GM19397 (cell line): ENCODE results near the gene GRIA1.

Experiments
- ATAC-seq: cut with Tn5 transposase; IDR thresholded peaks from one replicate; pipeline ENCODE4 v1.9.1; 2021; ENCODE audit warnings: mild to moderate bottlenecking, moderate library complexity; ENCODE audit not compliant: unreplicated experiment

GRIA1 gene

DNA sequence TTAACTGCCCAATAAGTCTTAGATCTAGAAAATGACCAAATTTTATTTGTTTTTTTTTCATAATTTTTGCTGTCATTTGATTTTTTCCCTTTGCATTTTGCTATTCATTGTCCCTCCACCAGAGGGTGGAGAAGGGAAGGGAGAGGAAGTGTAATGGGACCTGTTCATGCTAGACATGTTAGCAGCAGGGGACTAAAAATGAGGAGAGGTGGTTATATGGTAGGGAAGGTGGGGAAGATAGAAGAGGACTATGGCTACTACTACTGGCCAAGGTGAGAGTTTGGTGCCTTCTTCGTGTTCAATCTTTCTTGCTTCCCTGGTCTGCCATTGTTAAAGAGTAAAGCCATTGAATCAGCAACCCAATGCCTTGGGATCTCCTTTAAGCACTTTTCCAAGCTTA lies 6.4 kb downstream of the GRIA1 start:
- no peak for ATAC-seq

DNA sequence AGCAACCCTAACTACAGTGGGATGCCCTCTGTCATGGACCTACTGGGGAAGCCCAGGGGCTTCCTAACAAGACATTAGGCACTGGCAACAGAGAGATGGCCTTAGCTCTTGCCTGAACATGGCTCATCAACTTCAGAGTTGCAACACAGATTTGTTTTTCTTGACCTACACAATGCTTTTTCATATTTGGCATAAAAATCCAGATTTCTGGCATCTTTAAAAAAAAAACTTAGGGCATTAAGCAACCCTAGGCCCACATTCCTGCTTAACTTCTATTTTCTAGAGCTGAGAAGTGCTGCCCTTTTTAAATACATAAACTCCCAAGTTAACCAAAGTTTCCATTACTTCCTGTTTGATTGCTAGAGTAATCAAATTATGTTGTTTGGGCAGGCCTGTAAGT lies 8.0 kb downstream of the GRIA1 start:
- no peak for ATAC-seq

DNA sequence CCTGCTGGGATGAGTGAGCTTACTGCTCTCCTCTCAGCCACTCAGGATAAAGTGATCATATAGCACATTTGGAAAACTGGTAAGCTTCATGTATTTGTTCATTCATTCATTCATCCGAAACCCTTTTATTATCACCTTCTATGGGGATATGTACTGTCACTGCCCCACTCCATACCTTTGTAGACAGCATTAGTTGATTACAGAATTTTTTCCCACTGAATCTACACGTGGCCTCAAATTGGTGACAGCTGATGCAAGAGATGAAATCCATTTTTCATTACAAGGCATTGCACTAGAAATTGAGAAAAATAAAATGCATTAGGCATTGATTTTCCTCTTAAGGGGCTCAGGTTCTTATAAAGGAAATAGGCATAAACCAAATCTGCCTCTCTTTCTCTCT lies 9.7 kb downstream of the GRIA1 start:
- no peak for ATAC-seq

DNA sequence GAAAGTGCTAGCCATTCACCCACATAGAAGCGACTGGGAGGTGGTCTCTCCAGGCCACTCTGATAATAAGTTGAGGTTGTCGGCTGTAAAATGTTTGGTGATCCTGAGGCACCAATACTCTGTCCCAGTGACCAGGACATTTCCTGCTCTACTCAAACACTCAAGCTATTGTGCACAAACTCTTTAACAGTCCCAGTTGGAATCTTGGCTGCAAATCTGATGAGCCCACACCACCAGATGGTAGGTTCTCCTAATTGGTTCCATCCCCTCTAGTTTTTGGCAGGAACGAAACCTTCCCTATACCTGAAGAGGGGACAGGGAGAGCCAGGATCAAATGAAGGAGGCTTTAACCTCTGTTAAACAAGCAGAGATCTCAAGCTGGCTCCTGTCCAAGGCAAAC lies 14.3 kb downstream of the GRIA1 start:
- no peak for ATAC-seq

DNA sequence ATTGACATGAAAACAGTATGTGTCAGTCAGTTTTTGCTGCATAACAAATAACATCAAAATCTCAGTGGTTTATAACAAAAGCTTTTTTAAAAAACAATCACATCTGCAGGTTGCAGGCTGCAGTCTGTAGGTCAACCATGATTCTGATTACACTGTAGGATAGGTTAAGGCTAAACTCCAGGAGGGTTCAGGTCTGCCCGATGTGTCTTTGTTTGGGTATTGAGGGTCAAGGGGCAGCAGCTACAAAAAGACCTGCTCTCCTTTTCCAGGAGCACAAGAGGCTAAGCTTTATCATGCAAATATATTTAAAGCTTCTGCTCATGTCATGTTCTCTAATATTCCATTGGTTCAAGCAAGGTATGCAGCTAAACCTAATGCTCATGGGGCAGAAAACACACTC lies 18.2 kb downstream of the GRIA1 start:
- ATAC-seq, result no peak

DNA sequence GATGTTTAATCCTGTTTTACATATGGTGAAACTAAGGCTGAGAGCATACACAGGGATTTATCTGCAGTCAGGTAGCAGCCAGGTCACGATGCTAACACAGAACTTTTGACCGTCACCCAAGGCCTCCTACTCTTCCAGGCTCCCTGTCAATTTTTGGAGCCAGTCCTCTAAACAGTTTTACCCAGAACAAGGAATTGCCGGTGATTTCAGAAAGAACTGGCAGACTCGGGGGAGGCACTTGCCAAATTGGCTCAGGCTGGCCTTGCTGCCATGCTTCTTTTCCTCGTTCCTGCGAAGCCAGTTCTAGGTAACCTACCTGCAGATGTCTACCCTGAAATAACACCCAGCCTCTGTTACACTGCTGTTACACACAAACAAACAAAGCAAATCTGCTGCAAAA lies 21.2 kb downstream of the GRIA1 start:
- no peak for ATAC-seq

DNA sequence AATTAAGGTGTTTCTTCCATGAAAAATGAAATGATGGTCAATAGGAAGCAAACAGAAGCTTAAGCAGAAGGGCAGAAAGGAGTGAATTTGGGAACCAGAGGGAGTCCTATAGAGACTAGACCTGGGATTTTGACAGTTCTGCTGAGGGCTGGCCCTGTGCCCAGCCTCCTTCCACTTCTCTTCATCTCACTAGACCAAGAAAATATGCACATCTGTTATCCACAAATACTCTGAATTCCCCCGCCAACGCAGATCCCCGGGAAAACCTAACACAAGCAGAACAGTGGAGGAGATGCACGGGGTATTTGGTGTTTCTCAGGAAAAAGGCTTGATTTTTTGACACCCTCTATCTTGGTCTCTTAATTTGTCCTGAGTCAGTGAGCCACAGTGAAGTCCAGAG lies 22.7 kb downstream of the GRIA1 start:
- no peak for ATAC-seq

DNA sequence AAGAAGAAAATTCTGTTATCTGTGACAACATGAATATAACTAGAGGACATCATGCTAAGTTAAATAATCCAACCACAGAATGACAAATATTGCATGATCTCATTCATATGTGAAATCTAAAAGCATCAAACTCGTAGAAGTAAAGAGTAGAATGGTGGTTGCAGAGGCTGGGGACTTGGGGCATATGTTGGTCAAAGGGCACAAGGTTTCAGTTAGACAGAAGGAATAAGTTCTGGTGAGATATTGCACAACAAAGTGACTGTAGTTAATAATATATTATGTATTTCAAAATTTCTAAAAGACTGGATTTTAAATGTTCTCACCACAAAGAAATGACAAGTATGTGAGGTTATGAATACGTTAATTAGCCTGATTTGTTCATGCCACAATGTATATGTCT lies 24.8 kb downstream of the GRIA1 start:
- ATAC-seq, result no peak

DNA sequence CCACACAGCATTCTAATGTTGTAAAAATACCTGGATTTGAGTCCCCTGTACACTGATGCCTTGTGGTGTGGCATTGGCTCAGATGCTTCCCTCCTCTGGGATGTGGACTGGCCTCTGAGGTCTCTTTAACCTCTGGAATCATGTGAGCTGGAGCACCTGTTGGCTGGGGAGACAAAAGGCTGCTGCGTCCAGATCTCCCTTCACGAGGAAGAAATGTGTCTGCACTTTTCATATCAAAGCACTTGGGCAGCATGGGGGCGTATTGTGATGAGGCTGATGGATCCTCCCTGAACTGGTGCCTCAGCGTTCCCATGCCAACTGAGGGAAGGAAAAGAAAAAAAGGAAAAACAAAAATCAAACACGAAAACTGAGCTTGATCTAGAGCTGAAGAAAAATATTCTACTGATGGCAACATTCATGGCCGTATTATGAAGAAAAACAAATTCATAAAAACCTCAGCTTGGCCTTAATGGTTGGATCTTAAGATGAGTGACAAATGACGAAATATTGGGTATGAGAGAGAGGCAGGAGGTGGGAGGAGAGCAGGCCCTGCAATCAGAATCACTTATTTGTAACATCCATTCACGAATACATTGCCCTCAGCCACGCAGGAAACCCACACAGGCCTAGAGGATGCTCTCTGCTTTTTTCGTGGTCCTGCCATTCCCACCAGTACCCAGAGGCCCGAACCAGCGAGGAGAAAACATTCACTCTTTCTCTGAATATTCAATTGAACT lies 26.2 kb downstream of the GRIA1 start:
- ATAC-seq, result no peak

DNA sequence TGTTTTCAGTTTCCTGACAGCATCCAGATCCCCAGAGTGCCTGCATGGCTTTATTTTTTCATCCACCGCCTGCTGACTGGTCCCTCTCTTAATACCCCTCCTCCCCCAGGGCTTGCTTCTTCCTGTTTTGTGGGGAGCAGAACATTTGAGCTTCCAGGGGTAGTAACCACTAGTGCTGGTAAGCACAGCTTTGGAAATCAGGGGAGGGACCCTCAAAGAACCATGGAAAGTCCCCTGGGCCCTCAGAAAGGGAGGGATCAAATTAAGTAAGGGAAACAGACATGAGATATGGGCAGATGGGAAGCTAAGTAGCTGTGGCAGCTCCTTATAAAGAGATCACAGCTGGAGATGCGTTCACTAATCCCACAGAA lies 26.8 kb downstream of the GRIA1 start:
- ATAC-seq, result no peak

DNA sequence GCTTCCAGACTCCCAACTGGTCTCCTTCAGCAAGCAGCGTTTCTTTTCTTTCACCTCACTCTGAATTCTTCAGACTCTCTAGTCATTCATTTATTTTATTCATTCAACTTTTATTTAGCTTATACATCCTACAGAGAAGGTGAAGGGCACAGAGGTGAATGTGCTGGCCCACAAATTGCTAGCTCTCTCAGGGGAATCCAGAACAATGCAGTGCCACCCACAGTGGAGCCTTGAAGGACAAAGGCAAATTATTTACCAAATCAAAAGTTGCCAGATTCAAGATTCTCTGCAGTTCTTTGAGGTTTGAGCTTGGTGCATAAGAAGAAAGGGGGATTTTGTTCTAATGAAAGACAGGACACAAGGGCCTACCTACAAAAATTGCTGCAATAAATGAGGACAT lies 29.7 kb downstream of the GRIA1 start:
- no peak for ATAC-seq

DNA sequence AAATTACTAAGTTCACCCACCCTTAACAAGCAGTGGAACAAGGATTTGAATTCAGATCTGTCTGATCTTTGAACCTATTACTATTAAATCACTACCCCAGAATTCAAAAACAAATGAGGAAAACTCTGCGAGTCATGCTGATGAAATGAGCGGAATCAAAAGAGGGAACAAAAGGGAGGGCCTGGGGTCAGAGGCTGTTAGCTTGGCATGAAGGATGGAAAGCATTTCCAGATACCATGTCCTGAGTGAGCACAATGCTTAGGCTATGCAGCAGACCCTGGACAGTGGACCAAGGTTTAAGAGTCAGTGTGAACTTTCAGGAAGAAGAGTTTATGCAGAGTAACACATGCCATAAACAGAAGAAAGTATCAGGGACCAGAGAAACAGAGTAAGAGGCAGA lies 30.5 kb downstream of the GRIA1 start:
- ATAC-seq, result no peak

DNA sequence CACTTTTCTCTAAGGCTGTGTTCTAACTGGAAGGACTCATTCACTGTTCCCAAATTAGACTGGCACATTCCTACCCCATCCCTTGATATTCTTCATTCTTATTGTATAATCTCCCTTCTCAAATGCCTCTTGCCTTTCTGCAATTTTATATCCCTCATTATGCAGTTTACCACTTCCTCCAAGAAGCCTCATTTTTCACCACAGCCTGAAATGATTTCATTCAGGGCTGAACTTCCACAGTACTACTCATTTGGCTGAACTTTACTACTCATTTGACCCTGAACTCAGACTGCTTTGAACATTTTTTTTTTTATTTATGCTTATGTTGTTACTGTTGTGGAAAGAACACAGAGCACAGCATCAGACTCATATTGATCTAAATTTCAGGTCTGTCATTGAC lies 32.7 kb downstream of the GRIA1 start:
- ATAC-seq, result no peak

DNA sequence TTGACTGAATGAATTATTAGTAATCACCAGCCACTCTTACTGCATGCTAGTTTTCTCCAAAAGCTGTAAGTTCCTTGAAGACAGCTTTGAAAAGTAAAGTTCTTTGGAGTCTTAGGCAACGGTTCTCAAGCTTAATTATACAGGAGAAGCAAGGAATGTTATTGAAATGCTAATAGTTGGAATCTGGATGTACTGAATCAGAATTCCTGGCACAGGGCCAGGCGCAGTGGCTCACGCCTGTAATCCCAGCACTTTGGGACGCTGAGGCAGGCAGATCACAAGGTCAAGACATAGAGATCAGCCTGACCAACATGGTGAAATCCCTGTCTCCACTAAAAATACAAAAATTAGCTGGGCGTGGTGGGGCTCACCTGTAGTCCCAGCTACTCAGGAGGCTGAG lies 33.4 kb downstream of the GRIA1 start:
- no peak for ATAC-seq

DNA sequence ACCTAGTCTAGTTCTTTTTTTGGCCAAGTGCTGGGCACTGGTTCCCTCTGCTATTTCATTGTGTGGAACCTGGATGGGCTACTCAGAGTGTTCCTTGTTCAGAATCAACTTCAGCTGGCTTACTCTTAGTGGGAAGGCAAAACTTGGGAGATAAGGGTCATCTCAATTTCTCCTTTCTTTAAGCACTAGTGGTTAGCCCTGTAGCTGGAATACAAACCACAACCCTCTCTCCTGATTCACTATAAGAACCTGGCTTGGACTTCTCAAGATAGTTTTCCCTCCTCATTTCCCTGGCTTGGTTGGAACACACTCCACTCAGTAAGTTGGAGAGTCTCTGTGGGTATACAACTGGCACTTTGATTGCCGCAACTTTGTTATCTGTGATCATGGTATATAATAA lies 35.1 kb downstream of the GRIA1 start:
- ATAC-seq, result no peak

DNA sequence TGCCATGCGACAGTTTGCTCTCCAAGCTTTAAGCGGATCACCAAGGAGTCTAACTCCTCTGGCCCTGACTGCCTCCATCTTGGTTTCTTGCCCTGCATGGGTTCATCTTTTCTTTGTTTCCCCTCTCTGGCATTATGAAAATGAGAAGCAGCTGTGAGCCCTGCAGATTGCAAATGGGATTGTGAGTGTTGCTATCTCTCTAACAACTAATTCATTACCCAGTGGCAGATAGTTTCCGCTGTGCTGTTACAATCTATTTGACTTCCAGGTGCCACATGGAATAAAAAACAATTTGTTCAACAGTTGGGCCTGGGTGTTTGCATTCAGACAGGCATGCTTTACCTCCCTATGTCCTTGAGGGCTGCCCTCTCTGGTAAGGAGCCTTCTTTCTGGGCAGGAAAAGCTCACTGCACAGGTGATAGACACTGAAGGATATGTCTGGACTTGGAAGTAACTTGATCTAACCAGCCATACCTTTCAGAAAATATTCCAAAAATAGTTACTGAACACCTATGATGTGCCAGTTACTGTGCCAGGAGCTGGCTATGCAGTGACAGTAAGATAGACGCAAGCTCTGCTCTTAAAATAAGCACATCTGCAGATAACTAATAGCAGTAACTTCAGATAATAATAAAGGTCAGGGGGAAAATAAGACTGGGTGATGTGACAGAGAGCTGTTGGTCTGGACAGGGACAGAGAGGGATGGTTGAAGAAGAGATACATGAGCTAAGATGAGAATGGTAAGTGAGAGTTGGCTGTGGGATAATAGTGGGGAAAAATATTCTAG lies 40.1 kb downstream of the GRIA1 start:
- ATAC-seq, result no peak

DNA sequence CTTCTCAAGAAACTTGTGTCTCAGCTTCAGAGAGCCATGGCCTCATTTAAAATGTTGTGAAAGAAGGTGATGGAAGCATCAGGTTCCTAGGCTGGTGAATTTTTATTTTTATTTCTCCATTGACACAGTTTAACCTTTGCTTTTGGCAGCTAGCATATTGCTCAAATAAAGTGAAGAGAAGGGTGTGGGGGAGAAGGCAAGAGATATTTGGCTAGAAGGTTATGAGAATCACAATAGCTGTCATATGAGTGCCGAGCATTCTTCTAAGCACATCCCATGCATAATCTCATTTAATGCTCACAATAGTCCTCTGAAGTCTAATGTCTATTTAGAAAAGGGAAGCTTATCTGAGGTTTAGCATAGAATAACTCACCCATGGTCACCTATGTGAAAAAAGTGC lies 43.1 kb downstream of the GRIA1 start:
- no peak for ATAC-seq

DNA sequence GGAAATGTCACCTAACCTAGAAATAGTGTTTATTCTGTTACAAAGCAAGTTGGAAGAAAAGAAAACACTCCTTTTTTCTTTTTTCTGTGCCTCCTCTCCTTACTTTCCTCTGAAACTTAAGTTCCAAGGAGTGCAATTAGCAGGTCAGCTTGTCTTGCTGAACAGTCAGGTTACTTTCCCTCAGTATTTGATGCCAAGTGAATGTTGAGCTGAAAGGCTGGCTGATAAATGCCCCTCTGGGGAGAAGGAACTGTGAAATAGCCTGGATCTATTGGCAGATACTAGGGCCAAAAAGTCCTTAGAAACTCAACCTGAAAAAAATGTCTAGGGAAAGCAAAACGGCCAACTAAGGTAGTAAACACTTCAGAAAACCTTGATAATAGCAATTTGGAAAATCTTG lies 43.6 kb downstream of the GRIA1 start:
- ATAC-seq, result no peak

DNA sequence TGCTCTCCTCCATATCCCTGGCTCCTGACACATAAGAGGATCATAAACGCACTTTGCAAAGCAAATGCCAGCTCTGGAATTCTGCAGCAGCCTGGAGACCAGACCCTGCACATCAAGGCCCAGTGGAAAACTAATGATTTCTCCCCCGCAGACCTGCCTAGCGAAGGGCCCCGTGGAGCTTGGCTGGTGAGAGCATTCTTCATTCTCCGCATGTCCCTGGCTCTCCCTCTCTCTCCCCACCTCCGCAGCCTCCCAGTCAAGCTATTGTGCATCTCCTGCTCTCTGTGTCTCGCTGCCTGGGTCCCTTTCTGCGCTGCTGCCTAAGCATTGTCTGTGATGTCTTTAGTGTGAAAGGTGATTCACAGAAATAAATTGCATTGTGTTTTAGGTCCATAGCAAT lies 46.7 kb downstream of the GRIA1 start:
- ATAC-seq, result no peak

DNA sequence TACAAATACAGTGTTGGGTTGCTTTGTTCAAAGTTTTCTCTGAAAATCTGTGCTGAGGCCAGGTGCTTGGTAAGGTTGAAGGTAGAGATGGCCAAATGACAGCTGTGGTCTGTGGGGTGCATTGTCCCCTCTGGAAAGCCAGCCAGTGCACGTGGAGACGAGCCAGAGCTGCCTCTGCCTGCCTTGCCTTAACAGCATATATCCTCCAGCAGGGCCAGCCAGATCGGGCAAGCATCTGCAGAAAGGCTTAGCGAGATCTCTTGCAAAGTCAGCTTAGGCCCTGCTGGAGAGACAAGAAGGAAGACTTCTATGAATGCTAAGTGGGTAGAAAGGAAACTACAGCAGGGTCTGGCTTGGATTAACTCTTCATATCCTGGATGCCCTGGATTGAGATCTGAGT lies 49.5 kb downstream of the GRIA1 start:
- no peak for ATAC-seq

DNA sequence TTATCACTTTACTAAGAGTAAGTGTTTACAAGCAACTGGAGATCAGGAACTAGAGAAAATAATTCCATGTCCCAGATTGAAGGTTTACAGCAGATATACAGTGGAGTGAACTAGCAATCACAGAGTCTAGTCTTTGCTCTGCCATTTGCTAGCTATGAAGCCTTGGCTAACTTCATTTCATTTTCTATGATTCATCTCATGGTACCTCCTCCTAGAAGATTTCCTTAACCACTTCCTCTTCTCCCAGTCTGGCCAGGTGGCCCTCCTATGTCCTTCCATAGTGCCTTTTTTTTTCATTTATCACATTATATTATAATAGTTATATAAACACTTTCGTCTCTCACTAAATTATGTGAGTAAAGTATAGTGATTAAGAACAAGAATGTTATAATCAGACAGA lies 52.1 kb downstream of the GRIA1 start:
- ATAC-seq, result no peak

DNA sequence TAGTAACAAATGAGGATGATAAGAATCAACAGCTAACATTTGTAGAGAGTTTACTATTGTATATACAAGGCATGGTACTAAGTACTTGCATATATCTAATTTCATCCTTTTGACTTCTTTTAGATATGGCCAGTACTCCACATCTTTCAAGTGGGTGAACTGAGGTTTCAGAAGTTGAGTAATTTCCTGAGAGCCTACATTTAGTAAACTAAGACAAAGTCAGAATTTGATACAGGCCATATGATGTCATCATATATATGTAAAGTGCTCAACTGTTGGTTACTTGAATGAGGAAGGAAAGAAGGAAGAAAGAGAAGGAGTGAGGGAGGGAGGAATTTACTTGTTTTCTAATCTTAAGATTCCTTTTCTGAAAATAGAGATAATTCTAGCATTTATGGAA lies 52.8 kb downstream of the GRIA1 start:
- no peak for ATAC-seq

DNA sequence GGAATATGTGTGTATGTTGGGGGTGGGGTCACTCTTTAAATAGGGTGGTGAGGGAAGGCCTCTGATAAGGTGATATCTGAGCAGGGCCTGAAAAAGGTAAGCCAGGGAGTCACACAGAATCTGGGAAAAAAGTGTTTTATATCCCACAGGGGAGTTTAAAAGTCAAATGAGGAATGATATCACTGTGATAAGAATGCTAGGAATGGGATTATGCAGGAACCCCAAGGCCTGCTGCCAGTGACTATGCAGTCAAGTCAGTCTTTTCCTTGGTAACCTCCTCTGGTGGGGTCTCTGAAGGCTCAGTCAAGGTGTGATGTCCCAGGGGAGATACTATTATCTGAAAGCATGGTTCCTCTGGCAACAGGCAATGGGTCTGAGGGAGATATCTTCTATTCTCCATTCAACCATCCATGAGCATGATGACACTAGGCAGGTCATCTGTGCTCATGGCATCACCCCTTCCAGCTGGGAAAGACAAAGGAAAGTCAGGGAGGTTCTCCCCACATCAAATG lies 53.5 kb downstream of the GRIA1 start:
- no peak for ATAC-seq
